ENCODE data around the gene AUTS2. TPM values are rescaled to one million over a fixed set of nuclear protein-coding genes. Genes with fewer than 3 reads are reported as not detected.

Gene AUTS2
- total RNA-seq, 1 experiment from 2014 or later = 2.5 TPM

GRCh38 chr7:70670288-70670687, 1072.0 kb downstream of the AUTS2 start:
- ChIA-PET POLR2A (no interaction called here), CTCF (no interaction called here)
- H3K9me3 ChIP-seq (ENCODE audit: control insufficient read depth, insufficient read depth, low read depth, low read length) = no peaks in the 10 kb centered on the region
- in situ Hi-C loops (cut with HindIII; ENCODE audit: low pct_unique_long_range_greater_than_20kb, low sequenced_read_pairs) = no loop called here
- H3K4me1 ChIP-seq (ENCODE audit: control insufficient read depth, insufficient read depth, low read length) = no peaks in the 10 kb centered on the region
- TF ChIP-seq TCF7L2 (IDR thresholded peaks at IDR 0.05; ENCODE audit: low read depth, low read length) = no peak
- TF ChIP-seq SIN3A (IDR thresholded peaks at IDR 0.05; ENCODE audit: borderline replicate concordance, insufficient read depth, low read depth, low read length) = no peak
- TF ChIP-seq CTCF (IDR thresholded peaks at IDR 0.05) = no peak
- TF ChIP-seq, protein P1, sequence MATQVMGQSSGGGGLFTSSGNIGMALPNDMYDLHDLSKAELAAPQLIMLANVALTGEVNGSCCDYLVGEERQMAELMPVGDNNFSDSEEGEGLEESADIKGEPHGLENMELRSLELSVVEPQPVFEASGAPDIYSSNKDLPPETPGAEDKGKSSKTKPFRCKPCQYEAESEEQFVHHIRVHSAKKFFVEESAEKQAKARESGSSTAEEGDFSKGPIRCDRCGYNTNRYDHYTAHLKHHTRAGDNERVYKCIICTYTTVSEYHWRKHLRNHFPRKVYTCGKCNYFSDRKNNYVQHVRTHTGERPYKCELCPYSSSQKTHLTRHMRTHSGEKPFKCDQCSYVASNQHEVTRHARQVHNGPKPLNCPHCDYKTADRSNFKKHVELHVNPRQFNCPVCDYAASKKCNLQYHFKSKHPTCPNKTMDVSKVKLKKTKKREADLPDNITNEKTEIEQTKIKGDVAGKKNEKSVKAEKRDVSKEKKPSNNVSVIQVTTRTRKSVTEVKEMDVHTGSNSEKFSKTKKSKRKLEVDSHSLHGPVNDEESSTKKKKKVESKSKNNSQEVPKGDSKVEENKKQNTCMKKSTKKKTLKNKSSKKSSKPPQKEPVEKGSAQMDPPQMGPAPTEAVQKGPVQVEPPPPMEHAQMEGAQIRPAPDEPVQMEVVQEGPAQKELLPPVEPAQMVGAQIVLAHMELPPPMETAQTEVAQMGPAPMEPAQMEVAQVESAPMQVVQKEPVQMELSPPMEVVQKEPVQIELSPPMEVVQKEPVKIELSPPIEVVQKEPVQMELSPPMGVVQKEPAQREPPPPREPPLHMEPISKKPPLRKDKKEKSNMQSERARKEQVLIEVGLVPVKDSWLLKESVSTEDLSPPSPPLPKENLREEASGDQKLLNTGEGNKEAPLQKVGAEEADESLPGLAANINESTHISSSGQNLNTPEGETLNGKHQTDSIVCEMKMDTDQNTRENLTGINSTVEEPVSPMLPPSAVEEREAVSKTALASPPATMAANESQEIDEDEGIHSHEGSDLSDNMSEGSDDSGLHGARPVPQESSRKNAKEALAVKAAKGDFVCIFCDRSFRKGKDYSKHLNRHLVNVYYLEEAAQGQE (IDR thresholded peaks at IDR 0.05; ENCODE audit: insufficient read depth in 1 of 2, low read depth in 2 of 2, low read length in 1 of 2) = no peak
- no peak for TF ChIP-seq POLR2AphosphoS5 (IDR thresholded peaks at IDR 0.05; ENCODE audit: low read depth, low read length)
- no peaks in the 10 kb centered on the region for H3K27me3 ChIP-seq (ENCODE audit: control insufficient read depth, insufficient read depth, low read length)
- H3K36me3 ChIP-seq (ENCODE audit: control insufficient read depth, insufficient read depth, low read length) = no peaks in the 10 kb centered on the region
- intact Hi-C loops (cut with micrococcal nuclease; ENCODE audit: unreplicated experiment) = no loop called here
- H3K4me3 ChIP-seq (ENCODE audit: low read depth in 2 of 2, low read length in 2 of 2) = no peak overlapping the region
- DNase-seq (ENCODE audit: low read depth, low spot score) (no peak), ATAC-seq (no peak)
- H3K27ac ChIP-seq (ENCODE audit: low read length) = no peak overlapping the region
- BruUV-seq (replicated peaks) = no TSS peak

DNA sequence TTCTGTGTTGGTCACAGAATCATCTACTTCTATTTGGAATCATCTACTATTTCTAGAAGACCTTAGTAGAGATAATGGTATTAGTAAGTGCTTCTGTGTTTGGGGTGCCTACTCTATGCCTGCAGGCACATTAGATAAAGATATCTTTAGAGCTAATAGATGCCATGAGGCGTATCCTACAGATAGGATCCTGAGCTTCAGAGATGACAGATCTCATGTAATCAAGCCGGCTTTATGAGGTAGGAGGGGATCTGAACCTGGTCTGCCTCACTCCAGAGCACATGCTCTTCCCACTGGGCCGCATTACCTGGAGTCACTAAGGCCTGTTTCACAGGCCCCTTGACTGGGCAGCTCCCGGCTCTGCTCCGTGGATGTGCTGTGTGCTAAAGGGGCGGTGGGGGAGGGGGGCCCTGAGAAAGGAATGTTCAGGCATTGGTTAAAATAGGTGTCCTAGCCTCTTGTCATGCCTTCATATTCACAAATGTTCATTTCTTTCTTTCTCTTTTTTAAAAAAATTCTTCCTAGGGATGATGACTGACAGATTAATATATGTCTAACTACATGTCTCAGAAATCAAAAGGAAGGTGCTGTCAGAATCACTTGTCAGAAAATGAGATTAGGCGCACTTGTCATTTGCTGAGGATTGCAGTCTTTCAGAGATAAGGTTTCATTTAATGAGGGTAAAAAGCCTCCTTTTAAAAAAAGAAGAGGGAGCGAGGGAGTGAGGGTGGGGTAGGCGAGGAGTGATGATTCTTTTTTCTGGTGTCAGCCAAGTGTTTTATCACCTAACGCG, 1075.7 kb downstream of the AUTS2 start:
- DNase-seq (ENCODE audit: low read depth, low spot score) = no peak
- BruUV-seq (replicated peaks) = no TSS peak
- intact Hi-C loops (cut with micrococcal nuclease; ENCODE audit: unreplicated experiment) = no loop called here
- ChIA-PET CTCF (interaction anchor here (0.7 kb wide), 1 partner anchor 426 kb away, joined by 4 read pairs; no protein-coding TSS in a partner anchor), POLR2A (no interaction called here)
- TF ChIP-seq SIN3A (IDR thresholded peaks at IDR 0.05; ENCODE audit: borderline replicate concordance, insufficient read depth, low read depth, low read length) = no peak
- no peaks in the 10 kb centered on the region for H3K4me1 ChIP-seq (ENCODE audit: control insufficient read depth, insufficient read depth, low read length)
- H3K36me3 ChIP-seq (ENCODE audit: control insufficient read depth, insufficient read depth, low read length) = no peaks in the 10 kb centered on the region
- in situ Hi-C loops (cut with HindIII; ENCODE audit: low pct_unique_long_range_greater_than_20kb, low sequenced_read_pairs) = no loop called here
- H3K27ac ChIP-seq (ENCODE audit: low read length) = no peak overlapping the region
- no peaks in the 10 kb centered on the region for H3K9me3 ChIP-seq (ENCODE audit: control insufficient read depth, insufficient read depth, low read depth, low read length)
- no peaks in the 10 kb centered on the region; the same call in 1 of the 2 replicates for H3K27me3 ChIP-seq (ENCODE audit: control insufficient read depth, insufficient read depth, low read length)
- no peak for ATAC-seq
- H3K4me3 ChIP-seq (ENCODE audit: low read depth in 2 of 2, low read length in 2 of 2) = no peak overlapping the region

GRCh38 chr7:70674571-70675010, 1076.3 kb downstream of the AUTS2 start:
- ChIA-PET CTCF (no interaction called here), POLR2A (no interaction called here)
- ATAC-seq = no peak
- Histone ChIP-seq H3K4me3 (ENCODE audit: low read depth in 2 of 2, low read length in 2 of 2) (no peak overlapping the region), H3K27me3 (ENCODE audit: control insufficient read depth, insufficient read depth, low read length) (no peaks in the 10 kb centered on the region; the same call in 1 of the 2 replicates), H3K9me3 (ENCODE audit: control insufficient read depth, insufficient read depth, low read depth, low read length) (no peaks in the 10 kb centered on the region), H3K4me1 (ENCODE audit: control insufficient read depth, insufficient read depth, low read length) (no peaks in the 10 kb centered on the region), H3K27ac (ENCODE audit: low read length) (no peak overlapping the region), H3K36me3 (ENCODE audit: control insufficient read depth, insufficient read depth, low read length) (no peaks in the 10 kb centered on the region)
- DNase-seq (ENCODE audit: low read depth, low spot score) = no peak
- in situ Hi-C loops (cut with HindIII; ENCODE audit: low pct_unique_long_range_greater_than_20kb, low sequenced_read_pairs) = no loop called here
- intact Hi-C loops (cut with micrococcal nuclease; ENCODE audit: unreplicated experiment) = no loop called here
- no TSS peak for BruUV-seq (replicated peaks)
- TF ChIP-seq SIN3A (IDR thresholded peaks at IDR 0.05; ENCODE audit: borderline replicate concordance, insufficient read depth, low read depth, low read length) = no peak
- no peak for TF ChIP-seq POLR2AphosphoS5 (IDR thresholded peaks at IDR 0.05; ENCODE audit: low read depth, low read length)
- TF ChIP-seq TCF7L2 (IDR thresholded peaks at IDR 0.05; ENCODE audit: low read depth, low read length) = no peak
- TF ChIP-seq CTCF (IDR thresholded peaks at IDR 0.05) = no peak
- TF ChIP-seq, protein P1 (IDR thresholded peaks at IDR 0.05; ENCODE audit: insufficient read depth in 1 of 2, low read depth in 2 of 2, low read length in 1 of 2) = no peak

All from Panc1 (cell line).